ENCODE data around the gene NR6A1.
A peak's percentile ranks its signal among the peaks of the same experiment; 100 is the strongest.

Gene NR6A1

DNA sequence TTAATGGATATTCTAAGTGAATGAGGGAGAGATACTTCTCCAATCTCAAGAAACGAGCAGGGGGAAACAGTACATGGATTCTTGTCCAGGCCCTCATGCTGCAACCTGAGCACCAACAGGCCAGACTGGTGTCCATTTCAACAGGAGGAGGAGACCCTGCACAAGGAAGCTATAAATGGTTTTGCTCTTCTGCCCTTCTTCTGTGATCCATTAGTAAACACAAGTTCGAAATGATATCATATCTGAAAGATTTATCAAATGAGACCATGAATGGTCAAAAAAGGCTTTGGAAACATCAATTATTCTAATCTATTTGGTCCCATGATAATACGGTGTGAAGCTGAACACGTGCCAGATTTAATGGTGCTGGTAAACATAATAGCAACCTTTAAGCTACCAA, 109.8 kb downstream of the NR6A1 start:
- H3K9me3 Mint-ChIP-seq = no peaks in the 10 kb centered on the region
- peak overlapping the region; percentile 94 to 100 (median 100) for H3K27ac Mint-ChIP-seq
- peaks cover 59% of the 10 kb centered on the region for H3K4me1 Mint-ChIP-seq
- H3K4me3 Mint-ChIP-seq = peak overlapping the region; percentile 80 to 100 (median 90)
- TF ChIP-seq CTCF (IDR thresholded peaks at IDR 0.05; ENCODE audit: unreplicated experiment in 3 of 3) = no peak
- peaks cover 28% of the 10 kb centered on the region for H3K36me3 Mint-ChIP-seq (ENCODE audit: low read depth)
- no peaks in the 10 kb centered on the region for H3K27me3 Mint-ChIP-seq (ENCODE audit: low read depth)

DNA sequence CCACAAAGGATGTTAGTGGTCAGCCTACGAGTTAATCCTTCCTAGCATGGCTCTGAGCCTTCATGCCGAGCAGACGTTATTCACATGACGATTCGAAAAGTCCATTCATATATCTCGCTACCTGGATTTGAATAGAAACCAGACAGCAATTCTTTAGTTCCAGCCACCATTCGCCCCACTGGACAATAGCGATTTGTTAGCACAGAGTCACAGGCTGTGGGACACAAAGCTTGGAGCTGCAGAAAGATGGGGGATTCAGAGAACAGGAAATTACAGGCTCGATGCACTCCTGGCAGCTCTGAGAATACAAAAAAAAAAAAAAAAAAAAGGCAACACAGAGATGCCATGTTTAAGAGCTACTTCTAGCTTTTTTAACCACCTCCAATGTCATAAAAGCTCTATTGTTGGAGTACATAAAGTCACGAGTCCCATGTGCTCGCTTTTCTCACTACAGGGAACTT, 110.7 kb downstream of the NR6A1 start:
- no peak for TF ChIP-seq CTCF (IDR thresholded peaks at IDR 0.05; ENCODE audit: unreplicated experiment in 3 of 3)
- Mint-ChIP-seq H3K27ac (peak overlapping the region; percentile 100), H3K27me3 (ENCODE audit: low read depth) (no peaks in the 10 kb centered on the region), H3K36me3 (ENCODE audit: low read depth) (peaks cover 22% of the 10 kb centered on the region), H3K4me3 (peak overlapping the region; percentile 98 to 100 (median 100)), H3K9me3 (no peaks in the 10 kb centered on the region), H3K4me1 (peaks cover 60% of the 10 kb centered on the region)

DNA sequence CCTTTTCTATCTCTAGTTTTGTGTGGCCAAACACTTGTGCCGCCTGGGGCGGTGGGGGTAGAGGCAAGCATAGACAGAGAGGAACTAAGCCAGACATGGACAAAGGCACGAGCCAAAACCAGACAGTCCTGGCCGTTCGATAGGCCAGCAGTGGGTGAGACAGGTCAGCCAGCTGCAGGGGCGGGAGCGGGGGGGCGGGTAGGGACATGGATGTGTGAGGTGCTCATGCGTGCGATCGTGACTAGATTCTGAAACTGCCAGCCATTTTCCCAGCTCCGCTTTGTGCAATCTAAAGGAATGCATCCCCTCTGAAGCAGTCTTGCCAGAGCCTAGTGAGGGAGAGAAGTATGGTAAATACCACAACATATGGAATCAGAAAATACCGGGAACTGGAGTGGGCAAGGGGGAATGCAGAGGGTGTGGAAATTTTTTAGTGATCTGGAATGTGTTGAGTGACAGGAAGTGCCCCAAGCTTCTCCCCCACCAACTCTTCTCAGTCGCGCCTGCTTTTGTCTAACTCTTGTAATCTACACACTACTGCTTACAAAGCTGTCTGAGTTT, 111.9 kb downstream of the NR6A1 start:
- TF ChIP-seq CTCF (IDR thresholded peaks at IDR 0.05; ENCODE audit: unreplicated experiment in 3 of 3) = no peak
- Mint-ChIP-seq H3K9me3 (no peaks in the 10 kb centered on the region), H3K4me3 (peak overlapping the region; percentile 98 to 100 (median 100)), H3K4me1 (peaks cover 61% of the 10 kb centered on the region), H3K36me3 (ENCODE audit: low read depth) (peaks cover 15% of the 10 kb centered on the region), H3K27me3 (ENCODE audit: low read depth) (no peaks in the 10 kb centered on the region), H3K27ac (peak overlapping the region; percentile 100)

- Mint-ChIP-seq H3K4me3 (peak overlapping the region; percentile 98 to 100 (median 100)), H3K9me3 (no peaks in the 10 kb centered on the region), H3K36me3 (ENCODE audit: low read depth) (peaks cover 10% of the 10 kb centered on the region), H3K27ac (peak overlapping the region; percentile 100), H3K4me1 (peaks cover 55% of the 10 kb centered on the region), H3K27me3 (ENCODE audit: low read depth) (no peaks in the 10 kb centered on the region)
- no peak for TF ChIP-seq CTCF (IDR thresholded peaks at IDR 0.05; ENCODE audit: unreplicated experiment in 3 of 3)
These were observed 112.7 kb downstream of the NR6A1 start for GRCh38 chr9:124658165-124659017.

DNA sequence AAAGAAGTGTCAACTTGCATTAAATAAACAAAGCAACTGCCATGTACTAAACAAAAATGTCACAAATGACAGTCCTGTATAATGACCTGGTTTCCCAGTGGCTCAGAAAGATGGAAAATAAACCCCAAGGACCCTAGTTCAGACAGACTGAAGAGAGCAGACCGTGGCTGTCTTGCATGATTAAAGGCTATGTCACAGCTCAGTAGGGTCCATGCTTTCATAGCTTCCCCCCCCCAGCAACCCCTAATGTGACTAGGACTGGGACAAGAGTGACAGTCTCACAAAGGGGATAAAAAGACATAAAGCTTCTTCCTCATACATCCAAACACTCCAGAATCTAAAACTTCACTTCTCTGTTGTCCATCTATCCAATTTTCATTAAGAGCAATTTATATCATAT, 113.6 kb downstream of the NR6A1 start:
- Mint-ChIP-seq H3K27ac (peak overlapping the region; percentile 100), H3K36me3 (ENCODE audit: low read depth) (peaks cover 1% of the 10 kb centered on the region), H3K4me1 (peaks cover 46% of the 10 kb centered on the region), H3K4me3 (peak overlapping the region; percentile 98 to 100 (median 100)), H3K9me3 (no peaks in the 10 kb centered on the region), H3K27me3 (ENCODE audit: low read depth) (no peaks in the 10 kb centered on the region)
- TF ChIP-seq CTCF (IDR thresholded peaks at IDR 0.05; ENCODE audit: unreplicated experiment in 3 of 3) = no peak

Measured in nephron (organoid).